ENCODE results near the gene WDR81. TPM values are rescaled to one million over a fixed set of nuclear protein-coding genes. Genes with fewer than 3 reads are reported as not detected.
"Not testable (repeated sequence)": the region's sequence is repeated elsewhere in the genome, so short reads cannot be mapped to it uniquely, and the experiment has no call there.

WDR81 gene
- total RNA-seq, 1 donor = 19.9 TPM

DNA sequence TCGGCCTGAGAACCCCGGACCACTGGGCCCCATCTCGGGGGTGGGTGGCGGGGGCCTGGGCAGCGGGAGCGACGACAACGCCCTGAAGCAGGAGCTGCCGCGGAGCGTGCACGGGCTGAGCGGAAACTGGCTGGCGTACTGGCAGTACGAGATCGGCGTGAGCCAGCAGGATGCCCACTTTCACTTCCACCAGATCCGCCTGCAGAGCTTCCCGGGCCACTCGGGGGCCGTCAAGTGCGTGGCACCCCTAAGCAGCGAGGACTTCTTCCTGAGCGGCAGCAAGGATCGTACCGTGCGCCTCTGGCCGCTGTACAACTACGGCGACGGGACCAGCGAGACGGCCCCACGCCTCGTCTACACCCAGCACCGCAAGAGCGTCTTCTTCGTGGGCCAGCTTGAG is 9.3 kb downstream of the WDR81 start:
- Histone ChIP-seq H3K4me3 (ENCODE audit: low read length) (no peak overlapping the region), H3K9me3 (ENCODE audit: low read depth, low read length) (no peaks in the 10 kb centered on the region), H3K27me3 (ENCODE audit: insufficient read depth, low read length) (no peaks in the 10 kb centered on the region), H3K4me1 (ENCODE audit: insufficient read depth, low read length) (no peaks in the 10 kb centered on the region)

DNA sequence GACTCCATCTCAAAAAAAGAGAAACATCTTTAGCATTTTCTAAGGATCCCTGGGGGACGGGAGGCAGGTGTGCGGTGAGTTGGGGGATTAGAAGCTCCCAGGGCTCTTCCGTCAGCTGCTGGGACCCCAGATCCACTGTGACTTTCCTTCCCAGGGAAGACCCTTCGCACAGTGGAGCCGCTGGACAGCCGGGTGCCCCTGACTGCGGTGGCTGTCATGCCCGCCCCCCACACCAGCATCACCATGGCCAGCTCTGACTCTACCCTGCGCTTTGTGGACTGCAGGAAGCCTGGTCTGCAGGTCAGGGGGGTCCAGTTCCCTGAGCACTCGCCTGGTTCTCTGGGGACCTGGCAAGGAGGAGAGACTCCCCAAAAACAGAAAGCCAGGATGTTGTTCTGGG is 10.9 kb downstream of the WDR81 start:
- Histone ChIP-seq H3K4me3 (ENCODE audit: low read length) (no peak overlapping the region), H3K4me1 (ENCODE audit: insufficient read depth, low read length) (no peaks in the 10 kb centered on the region), H3K27me3 (ENCODE audit: insufficient read depth, low read length) (no peaks in the 10 kb centered on the region)

DNA sequence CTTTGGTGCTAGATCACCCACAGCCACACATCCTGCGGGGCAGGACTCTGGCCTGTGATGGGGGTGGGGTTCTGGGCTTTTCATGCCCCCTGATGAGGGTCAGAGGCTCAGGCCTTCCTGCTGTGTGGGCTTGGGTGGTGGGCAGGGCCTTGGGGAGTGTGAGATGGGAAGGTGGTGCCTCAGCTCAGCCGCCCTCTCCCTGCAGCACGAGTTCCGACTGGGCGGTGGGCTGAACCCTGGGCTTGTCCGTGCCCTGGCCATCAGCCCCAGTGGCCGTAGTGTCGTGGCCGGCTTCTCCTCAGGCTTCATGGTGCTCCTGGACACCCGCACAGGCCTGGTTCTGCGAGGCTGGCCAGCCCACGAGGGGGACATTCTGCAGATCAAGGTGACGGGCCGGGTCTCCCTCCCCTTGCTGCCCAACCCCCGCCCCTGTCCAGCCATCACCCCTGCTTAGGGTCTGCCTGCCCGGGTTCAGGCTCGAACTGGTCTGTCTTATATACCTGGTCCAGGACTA is 11.4 kb downstream of the WDR81 start:
- Histone ChIP-seq H3K4me3 (ENCODE audit: low read length) (no peak overlapping the region), H3K4me1 (ENCODE audit: insufficient read depth, low read length) (no peaks in the 10 kb centered on the region), H3K9me3 (ENCODE audit: low read depth, low read length) (no peaks in the 10 kb centered on the region), H3K27me3 (ENCODE audit: insufficient read depth, low read length) (no peaks in the 10 kb centered on the region)

More for the DNA sequence above, 10.9 kb downstream of the WDR81 start:
- no peaks in the 10 kb centered on the region for H3K9me3 ChIP-seq (ENCODE audit: low read depth, low read length)

DNA sequence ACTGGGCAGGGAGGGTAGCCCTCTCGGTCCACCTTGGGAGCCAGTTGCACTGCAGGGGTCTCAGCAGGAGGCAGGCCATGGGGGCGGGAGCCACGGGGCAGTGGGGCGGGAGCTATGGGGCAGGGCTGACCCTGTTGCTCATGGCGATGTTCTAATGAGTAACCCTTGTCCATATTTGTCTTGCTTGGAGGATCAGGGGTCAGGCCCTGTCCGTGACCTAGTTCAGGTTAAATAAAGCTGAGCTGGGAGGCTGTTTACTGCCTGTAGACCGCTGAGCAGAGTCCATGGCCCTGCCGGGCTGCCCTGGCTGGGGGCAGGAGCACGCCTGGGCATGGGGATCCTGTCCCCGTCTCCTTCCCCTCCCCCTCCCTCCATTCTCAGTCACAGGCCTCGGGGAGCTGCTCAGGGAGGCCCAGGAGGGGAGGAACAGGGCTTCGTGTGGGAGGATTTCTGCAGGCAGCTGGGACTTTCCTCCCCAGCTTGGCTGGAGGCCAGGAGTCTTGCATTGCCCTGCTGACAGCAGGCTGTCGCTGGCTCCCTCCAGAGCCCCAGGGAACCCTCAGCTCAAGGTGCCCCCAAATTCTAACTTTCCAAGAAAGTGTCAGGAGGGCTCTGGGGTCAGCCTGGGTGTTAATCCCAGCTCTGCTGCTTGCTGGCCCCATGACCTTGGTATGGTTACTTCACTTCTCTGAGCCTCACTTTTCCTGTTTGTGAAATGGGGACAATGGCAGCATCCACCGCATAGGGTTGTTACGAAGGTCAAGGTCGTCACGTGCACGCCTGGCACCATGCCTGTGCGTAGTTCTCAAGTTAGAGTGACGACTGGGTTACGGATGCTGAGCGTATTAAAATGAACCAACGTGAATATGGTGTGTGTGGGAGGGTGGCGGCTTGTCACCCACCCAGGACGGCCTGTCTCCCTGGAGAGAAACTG is 12.1 kb downstream of the WDR81 start:
- Histone ChIP-seq H3K4me3 (ENCODE audit: low read length) (no peak overlapping the region), H3K4me1 (ENCODE audit: insufficient read depth, low read length) (no peaks in the 10 kb centered on the region), H3K27me3 (ENCODE audit: insufficient read depth, low read length) (no peaks in the 10 kb centered on the region), H3K9me3 (ENCODE audit: low read depth, low read length) (no peaks in the 10 kb centered on the region)

DNA sequence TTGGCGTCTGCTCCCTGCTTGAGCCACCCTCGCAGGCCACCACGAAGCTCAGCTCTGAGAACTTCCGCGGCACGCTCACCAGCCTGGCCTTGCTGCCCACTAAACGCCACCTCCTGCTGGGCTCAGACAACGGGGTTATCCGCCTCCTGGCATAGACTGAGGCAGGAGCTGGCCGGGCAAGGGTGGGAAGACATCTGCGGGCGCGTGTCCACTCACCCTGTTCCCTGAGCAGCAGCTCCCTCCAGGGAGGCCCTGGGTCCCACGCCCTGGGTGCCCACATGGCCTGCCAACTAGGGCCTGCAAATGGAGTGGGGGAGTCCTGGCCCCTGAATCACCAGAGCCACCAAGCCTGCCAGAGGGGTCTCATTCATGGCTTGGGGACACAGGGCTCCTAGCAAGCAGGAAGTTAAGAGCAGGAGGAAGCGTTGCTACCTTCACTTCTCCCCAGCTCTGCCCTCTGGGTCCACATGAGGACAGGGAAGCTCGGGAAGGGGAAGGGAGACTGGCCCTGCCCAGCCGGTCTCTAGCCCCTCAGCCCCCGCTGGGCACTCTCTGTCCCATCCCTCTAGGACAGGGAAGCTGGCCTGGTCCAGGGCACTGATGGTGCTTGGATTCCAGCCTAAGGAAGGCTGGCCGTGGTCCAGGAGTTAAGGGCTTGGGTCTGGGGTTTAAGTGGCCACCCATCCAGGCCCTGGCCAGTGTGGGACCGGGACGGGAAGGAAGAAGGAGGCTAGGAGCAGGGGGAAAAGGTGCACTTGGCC is 13.2 kb downstream of the WDR81 start:
- no peaks in the 10 kb centered on the region for H3K4me1 ChIP-seq (ENCODE audit: insufficient read depth, low read length)
- no peak overlapping the region for H3K4me3 ChIP-seq (ENCODE audit: low read length)
- no peaks in the 10 kb centered on the region for H3K9me3 ChIP-seq (ENCODE audit: low read depth, low read length)
- H3K27me3 ChIP-seq (ENCODE audit: insufficient read depth, low read length) = no peaks in the 10 kb centered on the region

DNA sequence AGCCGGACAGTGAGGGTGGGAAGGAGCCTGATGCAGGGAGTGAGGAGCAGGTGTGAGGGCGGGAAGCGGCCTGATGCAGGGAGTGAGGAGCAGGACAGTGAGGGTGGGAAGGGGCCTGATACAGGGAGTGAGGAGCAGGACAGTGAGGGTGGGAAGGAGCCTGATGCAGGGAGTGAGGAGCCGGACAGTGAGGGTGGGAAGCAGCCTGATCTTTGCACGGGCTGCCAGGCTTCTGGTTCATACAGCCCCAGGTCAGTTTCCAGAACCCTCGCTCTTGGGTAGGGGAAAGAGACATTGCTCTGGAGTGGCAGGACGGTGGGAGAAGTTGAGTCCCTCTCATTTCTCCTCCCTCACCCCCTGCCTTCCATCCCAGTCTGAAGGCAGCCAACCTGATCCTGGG is 17.4 kb downstream of the WDR81 start:
- not testable (repeated sequence) for H3K4me1 ChIP-seq (ENCODE audit: insufficient read depth, low read length); H3K4me3 ChIP-seq (ENCODE audit: low read length); H3K27me3 ChIP-seq (ENCODE audit: insufficient read depth, low read length); H3K9me3 ChIP-seq (ENCODE audit: low read depth, low read length)

DNA sequence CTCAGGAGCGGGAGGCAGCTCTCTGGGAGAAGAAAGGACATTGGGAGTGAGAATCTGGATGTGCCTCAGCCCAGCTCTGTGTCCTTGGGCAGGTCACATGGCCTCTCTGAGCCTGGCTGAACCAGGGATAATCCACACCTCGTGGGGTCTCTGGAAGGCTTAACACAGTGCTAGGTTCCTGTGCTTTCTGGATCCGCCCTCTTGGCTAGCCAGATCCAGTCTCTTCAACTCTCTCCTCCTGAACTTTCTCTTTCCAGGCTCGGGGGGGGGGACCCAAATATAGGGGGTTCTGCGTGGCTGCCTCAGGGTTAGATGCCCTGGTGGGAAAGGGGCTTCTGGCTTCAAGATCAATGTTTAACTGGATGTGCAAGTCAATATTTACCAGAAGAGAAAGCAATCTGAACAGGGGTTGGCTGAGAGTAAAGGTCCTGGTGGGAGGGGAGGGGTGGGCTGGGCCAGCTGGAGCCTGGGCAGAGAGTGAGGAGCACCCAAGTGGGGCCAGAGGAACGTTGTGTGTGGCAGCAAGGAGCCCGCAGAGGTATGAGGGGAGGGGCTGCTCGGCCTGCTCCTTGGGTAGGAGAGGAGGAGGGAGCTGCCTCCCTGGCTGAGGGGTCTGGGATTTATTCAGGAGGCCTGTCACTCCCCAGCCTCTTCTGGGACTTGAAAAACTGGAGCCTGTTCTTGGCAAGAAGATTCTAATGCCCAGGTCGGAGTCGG is 18.0 kb downstream of the WDR81 start, which contains the start of gene SERPINF2:
TSS of gene SERPINF2 (plus strand) at position 501 of the 717 bp plus-strand sequence. CDS start 2,125 bp downstream, outside the sequence.
- Histone ChIP-seq H3K27me3 (ENCODE audit: insufficient read depth, low read length) (no peaks in the 10 kb centered on the region), H3K4me1 (ENCODE audit: insufficient read depth, low read length) (no peaks in the 10 kb centered on the region), H3K9me3 (ENCODE audit: low read depth, low read length) (no peaks in the 10 kb centered on the region), H3K4me3 (ENCODE audit: low read length) (no peak within 1 kb of the TSS)

DNA sequence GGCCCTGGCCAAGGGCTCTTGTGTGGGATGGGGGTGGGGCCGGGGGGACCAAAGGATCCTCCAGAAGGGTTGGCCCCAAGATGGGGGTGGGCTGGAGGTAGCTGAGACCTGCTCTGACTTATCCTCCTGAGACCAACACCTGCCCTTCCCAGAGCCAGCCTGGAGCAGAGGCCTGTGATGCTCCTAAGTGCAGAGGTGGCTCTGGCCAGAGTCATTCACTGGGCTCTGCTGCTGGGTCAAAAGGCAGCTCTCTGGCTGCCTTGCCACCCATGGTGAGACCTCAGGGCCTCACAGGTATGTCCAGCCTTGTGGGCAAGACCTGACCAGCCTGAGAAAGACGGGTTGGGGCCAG is 18.6 kb downstream of the WDR81 start:
- Histone ChIP-seq H3K9me3 (ENCODE audit: low read depth, low read length) (no peaks in the 10 kb centered on the region), H3K27me3 (ENCODE audit: insufficient read depth, low read length) (no peaks in the 10 kb centered on the region), H3K4me3 (ENCODE audit: low read length) (no peak overlapping the region), H3K4me1 (ENCODE audit: insufficient read depth, low read length) (no peaks in the 10 kb centered on the region)

DNA sequence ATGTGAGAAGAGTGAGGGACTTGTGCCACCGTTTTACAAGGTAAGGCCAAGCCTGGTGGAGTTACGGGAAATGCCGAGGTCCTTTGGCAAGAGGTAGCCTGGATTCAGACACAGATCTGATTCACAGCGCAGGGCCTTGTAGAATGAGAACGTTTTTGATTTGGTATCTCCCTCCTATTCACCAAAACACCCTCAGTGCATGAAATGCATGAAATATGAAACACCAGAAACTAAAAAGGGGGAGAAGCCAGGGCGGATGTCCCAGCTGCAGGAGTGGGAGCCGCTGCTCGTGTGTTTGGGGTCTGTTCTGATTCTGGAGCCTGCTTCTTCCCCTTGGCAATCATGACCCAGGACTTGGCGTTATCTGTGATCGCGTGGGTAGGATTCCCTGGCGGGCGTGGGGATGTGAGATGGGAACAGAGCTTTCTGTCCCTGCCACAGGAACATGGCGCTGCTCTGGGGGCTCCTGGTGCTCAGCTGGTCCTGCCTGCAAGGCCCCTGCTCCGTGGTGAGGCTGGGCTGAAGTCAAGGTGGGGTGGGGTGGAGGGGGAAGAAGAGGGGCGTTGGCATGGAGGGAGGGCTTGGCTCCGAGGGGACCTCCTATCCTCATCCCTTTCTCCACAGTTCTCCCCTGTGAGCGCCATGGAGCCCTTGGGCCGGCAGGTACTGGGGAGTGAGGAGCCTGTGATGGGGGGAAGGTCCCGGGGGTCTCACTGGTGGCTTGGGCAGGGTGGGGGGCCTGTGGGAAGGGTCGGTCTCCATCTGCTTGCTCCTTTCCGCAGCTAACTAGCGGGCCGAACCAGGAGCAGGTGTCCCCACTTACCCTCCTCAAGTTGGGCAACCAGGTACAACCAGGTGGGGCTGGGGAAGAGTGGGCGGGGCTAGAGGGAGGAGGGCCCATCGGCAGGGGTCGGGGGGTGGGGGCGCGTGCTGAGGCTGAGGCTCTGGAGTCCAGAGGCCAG is 20.3 kb downstream of the WDR81 start:
- Histone ChIP-seq H3K9me3 (ENCODE audit: low read depth, low read length) (no peaks in the 10 kb centered on the region), H3K4me1 (ENCODE audit: insufficient read depth, low read length) (no peaks in the 10 kb centered on the region), H3K4me3 (ENCODE audit: low read length) (no peak overlapping the region), H3K27me3 (ENCODE audit: insufficient read depth, low read length) (no peaks in the 10 kb centered on the region)

DNA sequence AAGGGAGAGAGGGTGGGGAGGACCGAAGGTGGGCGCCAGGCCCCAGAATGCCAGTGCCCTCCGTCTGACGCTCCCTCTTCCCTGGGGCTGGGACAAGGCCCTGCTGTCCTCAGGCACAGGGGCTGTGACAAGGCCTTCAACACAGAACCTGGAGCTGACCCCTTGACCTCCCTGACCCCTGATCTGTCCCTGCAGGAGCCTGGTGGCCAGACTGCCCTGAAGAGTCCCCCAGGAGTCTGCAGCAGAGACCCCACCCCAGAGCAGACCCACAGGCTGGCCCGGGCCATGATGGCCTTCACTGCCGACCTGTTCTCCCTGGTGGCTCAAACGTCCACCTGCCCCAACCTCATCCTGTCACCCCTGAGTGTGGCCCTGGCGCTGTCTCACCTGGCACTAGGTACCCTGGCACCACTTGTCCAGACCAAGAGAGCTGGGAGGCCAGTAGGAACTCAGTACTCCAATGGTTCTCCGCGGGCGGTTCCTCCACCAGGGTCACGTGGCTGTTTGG is 21.1 kb downstream of the WDR81 start:
- H3K4me1 ChIP-seq (ENCODE audit: insufficient read depth, low read length) = no peaks in the 10 kb centered on the region
- no peaks in the 10 kb centered on the region for H3K9me3 ChIP-seq (ENCODE audit: low read depth, low read length)
- H3K4me3 ChIP-seq (ENCODE audit: low read length) = no peak overlapping the region
- H3K27me3 ChIP-seq (ENCODE audit: insufficient read depth, low read length) = no peaks in the 10 kb centered on the region

DNA sequence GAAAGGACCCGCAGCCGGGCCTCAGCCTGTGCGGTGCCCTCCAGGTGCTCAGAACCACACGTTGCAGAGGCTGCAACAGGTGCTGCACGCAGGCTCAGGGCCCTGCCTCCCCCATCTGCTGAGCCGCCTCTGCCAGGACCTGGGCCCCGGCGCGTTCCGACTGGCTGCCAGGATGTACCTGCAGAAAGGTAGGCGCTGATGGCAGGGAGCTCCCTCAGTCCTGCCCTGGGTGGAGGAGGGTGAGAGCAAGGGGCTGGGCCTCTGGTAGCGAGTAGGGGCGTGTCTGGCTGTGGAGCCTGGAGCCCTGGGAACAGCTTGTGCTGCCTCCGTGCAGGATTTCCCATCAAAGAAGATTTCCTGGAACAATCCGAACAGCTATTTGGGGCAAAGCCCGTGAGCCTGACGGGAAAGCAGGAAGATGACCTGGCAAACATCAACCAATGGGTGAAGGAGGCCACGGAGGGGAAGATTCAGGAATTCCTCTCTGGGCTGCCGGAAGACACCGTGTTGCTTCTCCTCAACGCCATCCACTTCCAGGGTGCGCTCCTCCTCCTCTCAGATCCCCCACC is 22.6 kb downstream of the WDR81 start:
- Histone ChIP-seq H3K4me3 (ENCODE audit: low read length) (no peak overlapping the region), H3K4me1 (ENCODE audit: insufficient read depth, low read length) (peaks cover 4% of the 10 kb centered on the region), H3K9me3 (ENCODE audit: low read depth, low read length) (no peaks in the 10 kb centered on the region), H3K27me3 (ENCODE audit: insufficient read depth, low read length) (no peaks in the 10 kb centered on the region)

DNA sequence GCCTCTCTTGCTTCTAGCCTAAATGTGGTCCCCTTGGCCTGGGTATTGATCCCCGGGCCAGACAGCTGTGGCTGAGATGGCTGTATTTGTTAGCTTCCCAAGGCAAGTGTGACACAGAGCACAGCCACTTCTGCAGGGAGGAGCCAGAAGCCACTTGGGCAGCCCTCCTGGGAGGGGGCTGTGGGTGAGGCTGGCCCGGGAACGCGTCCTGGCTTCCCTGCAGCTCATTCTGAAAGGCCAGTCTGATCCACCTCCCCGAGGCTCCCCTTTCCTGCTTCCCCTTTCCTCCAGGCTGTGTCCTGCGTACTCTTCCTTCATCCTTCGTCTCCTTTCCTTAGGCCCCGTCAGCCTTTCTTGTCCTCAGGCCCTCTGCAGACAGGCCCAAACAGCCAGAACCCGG is 26.1 kb downstream of the WDR81 start:
- H3K4me3 ChIP-seq (ENCODE audit: low read length) = no peak overlapping the region
- no peaks in the 10 kb centered on the region for H3K27me3 ChIP-seq (ENCODE audit: insufficient read depth, low read length)
- peaks cover 19% of the 10 kb centered on the region for H3K4me1 ChIP-seq (ENCODE audit: insufficient read depth, low read length)
- no peaks in the 10 kb centered on the region for H3K9me3 ChIP-seq (ENCODE audit: low read depth, low read length)

DNA sequence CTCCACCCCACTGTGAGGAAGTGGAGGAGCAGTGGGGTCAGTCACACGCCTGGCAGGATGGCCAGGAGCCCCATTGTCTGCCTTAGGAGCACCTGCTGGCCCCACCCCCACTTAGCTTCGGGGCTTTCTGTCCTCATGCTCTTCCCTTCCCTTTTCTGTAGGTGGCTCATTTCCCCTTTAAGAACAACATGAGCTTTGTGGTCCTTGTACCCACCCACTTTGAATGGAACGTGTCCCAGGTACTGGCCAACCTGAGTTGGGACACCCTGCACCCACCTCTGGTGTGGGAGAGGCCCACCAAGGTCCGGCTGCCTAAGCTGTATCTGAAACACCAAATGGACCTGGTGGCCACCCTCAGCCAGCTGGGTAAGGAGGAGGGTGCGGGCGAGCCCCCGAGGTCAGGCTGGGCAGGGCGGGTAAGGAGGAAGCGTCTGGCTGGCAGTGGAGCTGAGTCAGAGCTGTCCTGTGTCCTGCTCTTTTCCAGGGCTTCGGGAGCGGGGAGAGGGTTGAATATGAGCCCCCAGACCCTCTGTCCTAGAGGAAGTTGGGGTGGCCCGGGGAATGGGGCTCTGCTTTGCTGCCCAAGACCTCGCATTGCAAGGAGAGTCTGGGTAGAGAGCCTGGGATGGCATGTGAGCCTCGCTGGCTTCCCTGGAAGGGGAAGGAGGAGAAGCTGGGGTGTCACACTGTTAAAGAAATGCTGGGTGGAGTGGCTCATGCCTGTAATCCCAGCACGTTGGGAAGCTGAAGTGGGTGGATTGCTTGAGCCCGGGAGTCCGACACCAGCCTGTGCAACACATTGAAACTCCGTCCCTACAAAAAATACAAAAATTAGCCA is 28.1 kb downstream of the WDR81 start:
- H3K4me3 ChIP-seq (ENCODE audit: low read length) = no peak overlapping the region
- H3K9me3 ChIP-seq (ENCODE audit: low read depth, low read length) = no peaks in the 10 kb centered on the region
- no peaks in the 10 kb centered on the region for H3K27me3 ChIP-seq (ENCODE audit: insufficient read depth, low read length)
- peaks cover 19% of the 10 kb centered on the region for H3K4me1 ChIP-seq (ENCODE audit: insufficient read depth, low read length)
